Measurements from ENCODE around the gene STRADB. TPM values are rescaled to one million over a fixed set of nuclear protein-coding genes. Genes with fewer than 3 reads are reported as not detected.

Gene STRADB
- total and polyA plus RNA-seq, 2 donors from 2014 or later = 26.1 to 60.3 TPM

GRCh38 chr2:201441409-201441808 lies 10.1 kb upstream of the STRADB start:
- no peaks in the 10 kb centered on the region for H3K4me1 ChIP-seq (ENCODE audit: control insufficient read depth in 2 of 3, insufficient read depth in 2 of 3, low read depth in 1 of 3, low read length in 3 of 3)
- H3K27me3 ChIP-seq (ENCODE audit: control insufficient read depth, insufficient read depth, low read length) = no peaks in the 10 kb centered on the region
- TF ChIP-seq CTCF (IDR thresholded peaks at IDR 0.05; ENCODE audit: borderline replicate concordance, extremely low read depth, insufficient read depth) = no peak
- FAIRE-seq = no peak
- H3K36me3 ChIP-seq (ENCODE audit: control insufficient read depth in 2 of 3, insufficient read depth in 3 of 3, low read length in 3 of 3) = no peaks in the 10 kb centered on the region
- intact Hi-C loops (cut with DNase I) = no loop called here
- no peak overlapping the region for H3K9ac ChIP-seq (ENCODE audit: low read length in 3 of 3)
- no peaks in the 10 kb centered on the region for H3K9me3 ChIP-seq (ENCODE audit: control insufficient read depth in 2 of 3, insufficient read depth in 1 of 3, low read length in 3 of 3)
- no peak for DNase-seq
- no peak overlapping the region for H3K27ac ChIP-seq (ENCODE audit: low read depth in 2 of 2, low read length in 2 of 2)
- H3K4me3 ChIP-seq (ENCODE audit: low read length in 3 of 3) = no peak overlapping the region

- Histone ChIP-seq H3K4me1 (ENCODE audit: control insufficient read depth in 2 of 3, insufficient read depth in 2 of 3, low read depth in 1 of 3, low read length in 3 of 3) (no peaks in the 10 kb centered on the region), H3K9me3 (ENCODE audit: control insufficient read depth in 2 of 3, insufficient read depth in 1 of 3, low read length in 3 of 3) (no peaks in the 10 kb centered on the region), H3K4me3 (ENCODE audit: low read length in 3 of 3) (no peak overlapping the region), H3K27ac (ENCODE audit: low read depth in 2 of 2, low read length in 2 of 2) (no peak overlapping the region), H3K9ac (ENCODE audit: low read length in 3 of 3) (no peak overlapping the region), H3K27me3 (ENCODE audit: control insufficient read depth, insufficient read depth, low read length) (no peaks in the 10 kb centered on the region), H3K36me3 (ENCODE audit: control insufficient read depth in 2 of 3, insufficient read depth in 3 of 3, low read length in 3 of 3) (no peaks in the 10 kb centered on the region)
- intact Hi-C loops (cut with DNase I) = no loop called here
- TF ChIP-seq CTCF (IDR thresholded peaks at IDR 0.05; ENCODE audit: borderline replicate concordance, extremely low read depth, insufficient read depth) = no peak
- DNase-seq = no peak
- no peak for FAIRE-seq
Measured at GRCh38 chr2:201444746-201445465, 6.6 kb upstream of the STRADB start.

GRCh38 chr2:201447086-201447485 lies 4.5 kb upstream of the STRADB start:
- no peak for FAIRE-seq
- no peak overlapping the region for H3K9ac ChIP-seq (ENCODE audit: low read length in 3 of 3)
- no peak for TF ChIP-seq CTCF (IDR thresholded peaks at IDR 0.05; ENCODE audit: borderline replicate concordance, extremely low read depth, insufficient read depth)
- no peaks in the 10 kb centered on the region for H3K36me3 ChIP-seq (ENCODE audit: control insufficient read depth in 2 of 3, insufficient read depth in 3 of 3, low read length in 3 of 3)
- no peak overlapping the region for H3K27ac ChIP-seq (ENCODE audit: low read depth in 2 of 2, low read length in 2 of 2)
- H3K4me3 ChIP-seq (ENCODE audit: low read length in 3 of 3) = no peak overlapping the region
- intact Hi-C loops (cut with DNase I) = no loop called here
- H3K9me3 ChIP-seq (ENCODE audit: control insufficient read depth in 2 of 3, insufficient read depth in 1 of 3, low read length in 3 of 3) = no peaks in the 10 kb centered on the region
- no peaks in the 10 kb centered on the region for H3K27me3 ChIP-seq (ENCODE audit: control insufficient read depth, insufficient read depth, low read length)
- peaks cover 0 to 3% (median 0%) of the 10 kb centered on the region in 3 donors for H3K4me1 ChIP-seq (ENCODE audit: control insufficient read depth in 2 of 3, insufficient read depth in 2 of 3, low read depth in 1 of 3, low read length in 3 of 3)
- DNase-seq = no peak

Data from kidney (tissue), 14 donors.